Stimulated activated CD8-positive, alpha-beta memory T cell treated with anti-CD3 and anti-CD28 coated beads, Interleukin-12 subunit alpha, Interleukin-12 subunit beta, amount 100 ng/mL, for 4 hours (primary cell): ENCODE measurements around the gene ATG10.
"Not testable (repeated sequence)": the region's sequence is repeated elsewhere in the genome, so short reads cannot be mapped to it uniquely, and the experiment has no call there.

Source experiments
- DNase-seq: peaks from one replicate; pipeline ENCODE4 v3.0.0-alpha.2; 2020; ENCODE audit warnings: low read depth

The ATG10 gene

GRCh38 chr5:81983148-81983547, 11.3 kb downstream of the ATG10 start:
- DNase-seq = not testable (repeated sequence)

DNA sequence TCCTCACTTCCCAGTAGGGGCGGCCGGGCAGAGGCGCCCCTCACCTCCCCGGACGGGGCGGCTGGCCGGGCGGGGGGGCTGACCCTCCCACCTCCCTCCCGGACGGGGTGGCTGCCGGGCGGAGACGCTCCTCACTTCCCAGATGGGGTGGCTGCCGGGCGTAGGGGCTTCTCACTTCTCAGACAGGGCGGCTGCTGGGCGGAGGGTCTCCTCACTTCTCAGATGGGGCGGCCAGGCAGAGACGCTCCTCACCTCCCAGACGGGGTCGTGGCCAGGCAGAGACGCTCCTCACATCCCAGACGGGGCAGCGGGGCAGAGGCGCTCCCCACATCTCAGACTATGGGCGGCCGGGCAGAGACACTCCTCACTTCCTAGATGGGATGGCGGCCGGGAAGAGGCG, 11.7 kb downstream of the ATG10 start:
- not testable (repeated sequence) for DNase-seq

GRCh38 chr5:81986126-81986525, 14.3 kb downstream of the ATG10 start:
- DNase-seq = no peak

GRCh38 chr5:81989204-81989603, 17.4 kb downstream of the ATG10 start:
- no peak for DNase-seq

GRCh38 chr5:81994679-81995078, 22.9 kb downstream of the ATG10 start:
- no peak for DNase-seq

GRCh38 chr5:81995407-81995806, 23.6 kb downstream of the ATG10 start:
- DNase-seq = no peak

- DNase-seq = no peak
These were observed 32.7 kb downstream of the ATG10 start for GRCh38 chr5:82004511-82004910.

DNA sequence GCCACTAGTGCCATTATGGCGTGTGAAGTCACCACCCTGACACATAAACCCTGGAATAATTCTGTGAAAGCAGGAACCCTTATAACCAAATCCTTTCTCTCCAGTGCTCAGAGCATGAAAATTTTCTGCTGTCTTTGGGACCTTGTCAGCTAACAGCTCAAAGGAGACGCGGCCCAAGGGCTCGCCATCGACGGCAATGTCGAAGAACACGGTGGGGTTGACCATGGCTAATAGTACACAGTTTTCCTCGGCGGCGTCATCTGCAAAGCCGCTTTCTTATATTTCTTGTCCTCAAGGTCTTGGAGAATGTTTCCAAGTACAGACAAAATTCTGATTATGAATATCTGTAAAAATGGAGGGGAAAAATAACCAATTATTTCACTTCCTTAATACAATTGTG, 38.0 kb downstream of the ATG10 start:
- DNase-seq = not testable (repeated sequence)

DNA sequence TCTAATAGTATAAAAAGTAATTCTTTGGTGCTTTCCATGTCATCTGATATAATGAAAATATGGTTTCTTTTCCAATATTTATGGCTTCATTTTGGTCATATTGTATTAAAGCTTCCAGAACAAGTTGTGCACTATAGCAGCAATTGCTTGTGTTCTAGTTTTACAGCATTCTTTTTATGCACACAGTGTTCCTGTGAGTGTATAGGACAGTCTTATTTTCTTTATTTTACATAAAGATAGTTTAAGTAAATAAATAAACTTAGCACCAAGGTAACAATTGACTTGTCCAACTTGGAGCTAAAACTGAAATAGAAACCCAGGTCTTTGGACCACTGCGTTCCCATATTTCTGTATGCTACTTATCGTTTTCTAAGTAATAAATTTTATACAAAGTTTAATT, 38.9 kb downstream of the ATG10 start:
- DNase-seq = no peak

GRCh38 chr5:82011761-82012160, 39.9 kb downstream of the ATG10 start:
- DNase-seq = no peak

GRCh38 chr5:82014644-82015043, 42.8 kb downstream of the ATG10 start:
- not testable (repeated sequence) for DNase-seq

DNA sequence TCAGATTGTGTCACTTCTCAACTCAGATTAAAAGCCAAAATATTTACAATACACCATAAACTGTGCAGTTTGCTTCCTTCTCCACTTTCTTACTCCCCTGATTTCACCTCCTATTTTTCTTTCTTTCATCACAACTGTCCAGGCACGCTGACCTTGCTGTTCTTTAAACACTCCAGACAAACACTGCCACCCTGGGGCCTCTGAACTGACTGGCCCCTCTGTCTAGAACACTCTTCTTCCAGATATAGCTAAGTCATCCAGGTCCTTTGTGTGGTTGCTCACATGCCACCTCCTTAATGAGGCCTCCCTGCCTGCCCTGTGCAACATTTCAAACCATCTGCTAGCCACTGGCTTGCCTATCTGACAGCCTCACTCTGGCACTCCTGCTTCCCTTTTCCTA, 46.6 kb downstream of the ATG10 start:
- DNase-seq = no peak

- DNase-seq = no peak
These were observed 47.7 kb downstream of the ATG10 start for GRCh38 chr5:82019342-82020138.

GRCh38 chr5:82022499-82022898, 50.7 kb downstream of the ATG10 start:
- DNase-seq = no peak

- DNase-seq = no peak
These were observed 51.8 kb downstream of the ATG10 start for GRCh38 chr5:82023644-82024043.

GRCh38 chr5:82031220-82032119, 59.6 kb downstream of the ATG10 start:
- DNase-seq = no peak

GRCh38 chr5:82042894-82043293, 71.1 kb downstream of the ATG10 start:
- DNase-seq = not testable (repeated sequence)

DNA sequence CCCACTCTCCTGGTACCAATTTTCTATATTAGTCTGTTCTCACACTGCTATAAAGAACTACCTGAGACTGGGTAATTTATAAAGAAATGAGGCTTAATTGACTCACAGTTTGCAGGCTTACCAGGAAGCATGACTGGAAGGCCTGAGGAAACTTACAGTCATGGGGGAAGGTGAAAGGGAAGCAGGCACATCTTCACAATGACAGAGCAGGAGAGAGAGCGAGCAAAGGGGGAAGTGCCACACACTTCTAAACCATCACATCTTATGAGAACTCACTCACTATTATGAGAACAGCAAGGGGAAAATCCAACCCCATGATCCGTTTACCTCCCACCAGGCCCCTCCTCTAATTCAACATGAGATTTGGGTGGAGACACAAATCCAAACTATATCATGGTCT, 72.2 kb downstream of the ATG10 start:
- DNase-seq = no peak

DNA sequence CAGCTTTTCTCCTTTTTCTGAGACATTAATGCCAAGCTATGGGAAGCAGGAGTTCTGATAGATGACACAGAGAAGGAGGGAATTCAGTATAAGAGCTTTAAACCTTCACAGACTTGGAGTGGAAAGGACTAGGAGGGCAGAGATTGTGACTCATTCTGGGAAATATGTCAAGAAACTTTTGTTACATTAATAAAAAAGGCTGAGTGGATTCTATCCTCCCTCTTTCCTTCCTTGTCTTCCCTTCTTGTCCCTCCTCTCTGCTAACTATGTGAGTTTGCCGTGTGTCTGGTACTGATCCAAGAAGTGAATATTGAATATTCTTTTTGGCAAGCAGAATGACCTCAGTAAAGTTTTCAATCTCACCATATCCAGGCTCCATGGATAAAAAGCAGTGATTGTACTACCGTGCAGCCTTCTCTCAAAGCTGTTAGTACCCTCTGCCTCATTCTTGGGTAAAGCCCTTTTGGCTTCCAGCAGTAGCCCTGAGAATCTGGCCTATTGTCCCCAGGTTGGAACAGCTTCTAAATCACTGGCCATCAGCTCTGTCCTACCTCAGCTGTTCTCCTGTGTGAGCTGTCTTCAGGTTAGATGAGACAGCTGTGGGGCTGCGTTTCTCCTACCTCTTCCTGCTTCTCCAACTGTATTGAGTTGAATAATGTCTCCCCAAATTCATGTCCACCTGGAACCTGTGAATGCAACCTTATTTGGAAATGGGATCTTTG, 73.9 kb downstream of the ATG10 start:
- no peak for DNase-seq

- DNase-seq = no peak
These were observed 74.4 kb downstream of the ATG10 start for GRCh38 chr5:82046276-82046647.

DNA sequence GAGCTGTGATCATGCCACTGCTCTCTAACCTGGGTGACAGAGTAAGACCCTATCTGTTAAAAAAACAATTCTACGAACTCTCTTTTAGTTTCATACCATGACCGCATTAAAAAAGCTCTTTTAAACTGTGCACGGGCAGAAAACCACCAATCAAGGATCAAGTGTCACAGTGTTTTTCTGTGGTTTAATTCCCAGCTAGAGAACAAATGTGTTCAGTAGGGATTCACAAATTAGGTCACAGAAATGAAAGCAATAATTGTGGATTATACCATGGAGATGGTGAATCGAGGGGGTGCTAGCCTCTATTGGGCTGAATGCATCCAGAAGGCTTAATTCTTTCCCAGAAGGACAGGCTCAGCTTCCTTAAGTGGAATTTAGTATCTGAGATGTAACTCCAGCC, 79.1 kb downstream of the ATG10 start:
- no peak for DNase-seq

DNA sequence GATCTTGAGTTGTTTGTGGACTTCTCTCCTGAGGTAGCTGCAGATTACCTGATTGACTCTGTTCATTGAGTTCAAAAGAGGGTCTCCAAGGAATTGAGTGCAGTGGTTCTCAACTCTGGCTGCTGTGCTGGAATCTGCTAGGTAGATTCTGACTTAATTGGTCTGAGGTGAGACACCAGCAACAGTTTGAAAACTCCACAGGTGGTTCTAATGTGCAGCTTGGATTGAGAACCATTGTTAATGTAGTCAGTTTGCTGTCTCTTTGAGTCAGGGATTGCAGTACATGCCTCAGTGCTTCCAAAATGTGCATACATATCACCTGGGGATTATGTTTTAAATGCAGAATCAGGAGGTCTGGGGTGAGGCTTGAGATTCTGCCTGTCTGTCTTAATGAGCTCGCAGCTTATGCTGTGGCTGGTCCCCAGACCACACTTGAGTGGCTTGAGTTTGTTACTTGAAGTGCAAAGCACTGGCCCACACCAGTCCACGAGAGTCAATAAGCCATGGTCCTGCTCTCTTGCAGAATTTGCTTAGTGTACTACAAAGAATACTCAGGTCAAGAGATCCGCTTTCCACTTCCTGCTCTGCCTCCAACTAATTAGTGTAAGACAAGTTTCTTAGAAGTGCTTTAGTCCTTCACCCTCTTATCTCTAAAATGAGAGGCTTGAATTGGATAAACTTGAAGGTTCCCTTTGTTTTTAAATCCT, 82.3 kb downstream of the ATG10 start:
- no peak for DNase-seq
